RPMI8226 (cell line): ENCODE results near the gene RARS2.
"Not testable (repeated sequence)": the region's sequence is repeated elsewhere in the genome, so short reads cannot be mapped to it uniquely, and the experiment has no call there.

ENCODE experiments used
- DNase-seq: peaks from one replicate; pipeline ENCODE4 v3.0.0-alpha.2; 2015

The RARS2 gene, protein sequence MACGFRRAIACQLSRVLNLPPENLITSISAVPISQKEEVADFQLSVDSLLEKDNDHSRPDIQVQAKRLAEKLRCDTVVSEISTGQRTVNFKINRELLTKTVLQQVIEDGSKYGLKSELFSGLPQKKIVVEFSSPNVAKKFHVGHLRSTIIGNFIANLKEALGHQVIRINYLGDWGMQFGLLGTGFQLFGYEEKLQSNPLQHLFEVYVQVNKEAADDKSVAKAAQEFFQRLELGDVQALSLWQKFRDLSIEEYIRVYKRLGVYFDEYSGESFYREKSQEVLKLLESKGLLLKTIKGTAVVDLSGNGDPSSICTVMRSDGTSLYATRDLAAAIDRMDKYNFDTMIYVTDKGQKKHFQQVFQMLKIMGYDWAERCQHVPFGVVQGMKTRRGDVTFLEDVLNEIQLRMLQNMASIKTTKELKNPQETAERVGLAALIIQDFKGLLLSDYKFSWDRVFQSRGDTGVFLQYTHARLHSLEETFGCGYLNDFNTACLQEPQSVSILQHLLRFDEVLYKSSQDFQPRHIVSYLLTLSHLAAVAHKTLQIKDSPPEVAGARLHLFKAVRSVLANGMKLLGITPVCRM

DNA sequence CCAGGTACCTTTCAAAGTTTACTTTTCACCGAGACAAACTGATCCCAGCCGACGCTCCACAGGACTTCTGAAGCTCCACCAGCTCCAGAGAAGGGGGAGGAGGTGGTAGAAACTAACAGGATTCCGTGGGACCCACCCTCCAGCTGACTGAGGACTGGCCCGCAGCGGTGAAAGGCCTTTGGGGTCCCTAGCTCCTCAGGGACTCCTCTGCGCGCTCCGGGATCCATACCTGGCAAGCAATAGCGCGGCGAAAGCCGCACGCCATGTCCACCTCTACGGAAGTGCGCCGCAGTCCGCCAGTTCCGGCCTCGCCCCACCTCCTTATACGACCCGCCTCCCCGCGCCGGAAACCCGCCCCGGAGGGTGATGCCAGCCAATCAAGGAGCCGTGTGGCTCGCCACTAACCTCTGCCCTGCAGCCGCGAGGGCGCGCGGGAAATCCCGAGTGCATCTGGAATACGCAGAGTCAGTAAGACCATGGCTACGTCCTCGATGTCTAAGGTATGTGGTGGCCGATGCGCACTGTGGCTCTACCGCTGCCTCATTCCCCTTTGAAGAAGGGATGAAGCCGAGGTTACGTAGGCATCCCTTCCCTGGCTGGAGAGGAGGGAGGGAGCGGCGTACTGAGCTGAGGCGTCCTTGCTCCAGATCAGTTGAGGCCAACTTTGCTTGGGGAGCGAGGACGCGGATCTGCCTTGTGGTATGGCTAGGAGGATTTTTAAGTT is at the start of gene RARS2, which contains the start of gene ORC3:
Gene RARS2, minus strand, starts transcription at position 295 of the 724 bp plus-strand sequence. Its CDS starts 30 bp downstream, at position 265.
Gene ORC3, plus strand, starts transcription at position 443 of the 724 bp plus-strand sequence. Its CDS starts 34 bp downstream, at position 477.
- DNase-seq: peak; percentile 94

- DNase-seq: no peak
Observed at GRCh38 chr6:87639373-87639772, 49.6 kb upstream of the RARS2 start.

DNA sequence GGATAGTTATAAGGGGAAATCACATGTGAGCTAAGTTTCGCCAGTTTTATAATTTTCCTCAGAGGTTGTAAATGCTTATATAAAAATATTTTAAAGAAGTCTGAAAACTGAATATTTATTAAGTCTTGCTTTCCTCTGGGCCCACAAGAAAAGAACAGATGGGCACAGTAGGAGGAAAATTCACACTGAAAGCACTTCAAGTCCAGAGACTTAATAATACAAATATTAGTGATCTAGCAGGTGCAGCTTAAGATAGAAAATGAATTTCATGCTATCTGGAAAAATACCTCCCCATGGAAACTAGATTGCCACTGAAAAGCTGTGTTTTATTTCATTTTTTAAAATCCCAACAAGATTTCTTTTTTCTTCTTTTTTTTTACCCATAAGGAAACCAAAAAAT is 47.3 kb upstream of the RARS2 start:
- DNase-seq: no peak

DNA sequence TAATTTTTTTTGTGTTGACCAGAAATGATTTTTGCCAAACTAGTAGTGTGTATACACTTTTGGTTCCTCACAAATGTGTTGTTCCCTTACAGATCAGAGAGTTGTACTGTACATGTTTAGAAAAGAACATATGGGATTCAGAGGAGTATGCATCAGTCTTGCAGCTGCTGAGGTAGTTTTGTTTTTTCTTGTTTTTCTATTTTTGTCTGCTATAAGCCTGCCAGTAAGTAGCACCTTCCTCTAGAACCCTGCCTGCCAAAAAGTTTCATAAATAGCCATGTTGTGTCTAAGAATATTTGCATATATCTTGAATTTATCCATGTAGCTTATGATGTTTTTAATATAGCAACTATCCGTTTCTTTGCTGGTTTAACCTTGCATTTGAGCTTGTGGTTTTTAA is 46.5 kb upstream of the RARS2 start:
- DNase-seq: no peak

- no peak for DNase-seq
Observed at GRCh38 chr6:87633851-87634250, 44.1 kb upstream of the RARS2 start.

DNA sequence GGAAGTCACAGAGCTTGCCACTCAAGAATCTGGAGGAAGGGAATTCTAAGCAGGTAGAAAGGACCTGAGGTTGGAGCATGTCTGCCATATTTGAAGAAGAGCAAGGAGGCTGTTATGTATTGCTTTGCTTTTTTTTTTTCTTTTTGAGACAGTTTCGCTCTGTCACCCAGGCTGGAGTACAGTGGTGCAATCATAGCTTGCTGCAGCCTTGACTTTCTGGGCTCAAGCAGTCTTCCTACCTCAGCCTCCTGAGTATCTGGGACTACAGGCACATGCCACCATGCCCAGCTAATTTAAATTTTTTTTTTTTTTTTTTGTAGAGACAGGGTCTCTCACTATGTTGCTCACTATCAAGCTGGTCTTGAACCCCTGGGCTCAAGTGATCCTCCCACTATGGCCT is 41.0 kb upstream of the RARS2 start:
- DNase-seq: no peak

- no peak for DNase-seq
Observed at GRCh38 chr6:87628881-87629280, 39.1 kb upstream of the RARS2 start.

DNA sequence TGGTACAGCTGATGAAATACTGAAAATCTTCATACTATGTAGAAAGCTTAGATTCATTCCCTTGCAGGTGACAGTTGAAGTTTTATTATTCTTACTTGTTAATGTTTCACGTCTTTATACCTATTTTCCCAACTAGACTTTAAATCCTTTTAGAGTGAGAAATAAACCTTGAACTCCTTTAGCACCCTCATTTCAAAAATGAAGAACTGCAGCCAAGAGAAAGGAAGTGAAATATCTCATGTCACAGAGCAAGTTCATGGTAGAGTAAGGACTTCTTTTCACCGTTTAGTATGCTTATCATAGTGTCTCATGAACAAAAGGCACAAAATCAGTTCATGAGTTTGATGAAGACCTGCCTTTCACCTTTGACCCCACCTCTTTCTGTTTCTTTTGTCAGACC is 38.6 kb upstream of the RARS2 start:
- no peak for DNase-seq

- no peak for DNase-seq
Observed at GRCh38 chr6:87623248-87623647, 33.5 kb upstream of the RARS2 start.

DNA sequence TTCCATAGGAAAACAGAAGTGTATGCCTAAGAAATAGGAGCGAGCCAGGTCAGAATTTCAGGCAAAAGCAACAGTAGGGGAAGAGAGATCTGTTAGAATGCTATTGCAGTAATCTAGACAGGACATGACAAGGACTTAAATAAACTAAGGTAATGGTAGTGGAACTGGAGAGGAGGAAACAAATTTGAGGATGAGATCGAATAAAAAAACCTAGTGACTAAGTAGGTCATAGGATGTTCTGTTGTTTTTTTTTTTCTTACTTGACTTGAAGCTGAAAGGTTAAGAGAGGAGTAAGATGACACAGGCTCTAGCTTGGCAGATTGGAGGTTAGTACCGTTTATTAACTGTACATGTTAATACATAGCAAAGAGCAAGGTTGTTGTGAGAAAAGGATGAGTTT is 28.7 kb upstream of the RARS2 start:
- DNase-seq: no peak

- no peak for DNase-seq
Observed at GRCh38 chr6:87617405-87617804, 27.6 kb upstream of the RARS2 start.

- not testable (repeated sequence) for DNase-seq
Observed at GRCh38 chr6:87613018-87613417, 23.2 kb upstream of the RARS2 start.

- DNase-seq: no peak
Observed at GRCh38 chr6:87608802-87609201, 19.0 kb upstream of the RARS2 start.

- DNase-seq: no peak
Observed at GRCh38 chr6:87606199-87606598, 16.4 kb upstream of the RARS2 start.

DNA sequence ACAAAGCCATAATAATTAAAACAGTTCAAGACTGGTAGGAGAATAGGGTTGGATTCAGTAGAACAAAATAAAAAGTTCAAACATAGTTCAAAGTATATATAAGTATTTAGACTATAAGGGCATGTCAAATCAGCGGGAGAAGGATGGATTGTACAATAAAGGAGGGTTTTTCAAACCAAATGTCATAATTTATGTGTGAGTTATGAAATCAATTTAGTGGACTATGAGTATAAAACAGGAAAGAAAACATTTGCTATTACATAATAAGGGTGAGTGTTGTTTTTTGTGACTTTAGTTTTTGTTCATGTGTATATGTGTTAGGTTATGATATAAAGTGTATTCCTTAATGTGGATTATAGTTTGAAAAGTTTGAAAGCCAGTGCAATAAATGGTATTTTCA is 10.8 kb upstream of the RARS2 start:
- no peak for DNase-seq

DNA sequence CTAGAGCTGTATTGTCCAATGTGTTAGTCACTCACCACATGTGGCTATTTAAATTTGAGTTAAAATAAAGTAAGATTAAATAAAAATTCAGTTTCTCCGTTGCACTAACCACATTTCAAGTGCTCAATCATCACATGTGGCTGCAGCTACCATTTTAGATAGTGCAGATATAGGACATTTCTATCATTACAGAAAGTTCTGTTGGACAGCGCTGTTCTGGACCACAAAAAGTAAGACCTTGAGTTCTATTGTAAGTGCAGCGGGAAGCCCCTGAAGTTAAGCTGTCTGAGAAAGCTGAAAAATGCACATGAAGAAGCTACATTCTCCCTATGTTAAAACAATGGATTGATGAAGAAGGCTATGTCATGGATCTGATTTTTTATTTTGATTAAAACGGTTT is 1.2 kb upstream of the RARS2 start:
- no peak for DNase-seq

DNA sequence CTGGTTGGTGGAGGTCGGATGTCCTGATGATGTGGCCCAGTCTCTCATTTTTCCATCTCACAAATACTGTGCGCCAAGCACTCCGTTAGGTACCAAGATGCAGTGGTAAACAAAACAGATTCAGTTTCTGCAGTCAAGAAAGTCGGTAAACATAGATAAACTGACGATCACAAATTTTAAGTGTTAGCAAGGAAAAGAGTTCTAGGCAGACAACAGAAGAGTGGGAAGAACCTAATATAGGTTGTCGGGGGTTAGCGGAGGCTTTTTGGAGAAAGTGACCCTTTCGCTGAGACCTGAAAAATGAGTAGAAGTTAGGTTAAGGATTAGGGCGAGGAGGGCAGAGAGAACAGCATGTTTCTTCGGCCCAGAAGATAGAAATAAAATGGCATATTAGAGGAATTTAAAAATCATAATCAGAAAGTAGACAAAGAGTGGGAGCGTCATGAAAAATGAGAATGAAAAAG is 662 bp upstream of the RARS2 start:
- no peak for DNase-seq

DNA sequence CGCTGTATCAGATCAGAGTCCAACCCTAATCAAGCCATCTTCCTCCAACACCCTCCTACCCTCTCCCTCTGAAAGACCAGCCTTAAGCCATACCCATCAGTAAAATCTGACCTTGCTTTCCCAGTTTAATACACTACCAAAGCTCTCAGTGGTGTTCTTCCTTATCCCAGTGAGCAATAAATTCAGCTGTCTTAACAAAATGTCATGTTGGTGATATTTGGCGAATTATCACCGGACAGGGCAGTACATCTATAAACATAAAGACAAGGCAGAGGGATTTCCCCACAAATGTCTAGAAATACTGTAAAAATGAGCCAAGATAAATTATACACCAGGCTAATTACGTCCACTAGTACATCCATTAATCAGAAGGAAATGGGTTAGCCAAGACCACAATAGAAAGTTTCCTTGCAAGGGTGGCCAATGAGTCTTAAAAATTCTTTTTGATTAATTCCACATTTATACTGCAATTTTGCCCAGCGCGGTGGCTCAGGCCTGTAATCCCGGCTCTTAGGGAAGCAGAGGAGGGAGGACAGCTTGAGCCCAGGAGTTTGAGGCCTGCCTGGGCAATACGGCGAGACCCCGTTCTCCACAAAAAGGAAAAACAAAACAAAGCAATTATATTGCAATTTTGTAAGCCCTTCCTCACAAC is 905 bp downstream of the RARS2 start:
- no peak for DNase-seq

DNA sequence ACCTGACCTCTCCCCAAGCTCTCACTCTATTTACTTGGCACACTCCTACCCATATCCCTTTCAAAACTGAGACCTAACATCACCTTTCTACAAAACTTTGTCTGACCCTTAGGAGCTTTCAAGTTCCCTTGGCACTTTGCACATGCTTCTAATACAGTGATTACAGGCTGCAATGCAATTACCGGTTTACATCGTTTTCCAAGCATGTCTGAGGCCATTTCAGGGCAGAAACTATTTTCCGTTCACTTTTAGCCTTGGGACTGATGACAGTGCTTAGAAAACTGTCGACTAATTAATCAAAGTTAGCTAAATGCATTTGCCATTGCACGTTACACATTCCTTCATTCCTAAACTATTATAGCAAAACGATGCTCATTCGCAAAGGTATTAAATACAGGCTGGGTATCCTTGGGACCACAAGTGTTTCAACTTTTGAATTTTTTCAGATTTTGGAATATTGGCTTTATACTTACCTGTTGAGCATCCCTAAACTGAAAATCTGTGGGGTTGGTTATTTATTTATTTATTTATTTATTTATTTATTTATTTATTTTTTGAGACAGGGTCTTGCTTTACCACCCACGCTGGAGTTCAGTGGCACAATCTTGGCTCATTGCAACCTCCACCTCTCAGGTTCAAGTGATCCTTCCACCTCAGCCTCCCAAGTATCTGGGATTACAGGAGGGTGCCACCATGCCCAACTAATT is 3.3 kb downstream of the RARS2 start:
- no peak for DNase-seq

- no peak for DNase-seq
Observed at GRCh38 chr6:87583822-87584221, 6.0 kb downstream of the RARS2 start.

GRCh38 chr6:87575423-87575822 is 14.4 kb downstream of the RARS2 start:
- no peak for DNase-seq

GRCh38 chr6:87574237-87574804 is 15.5 kb downstream of the RARS2 start:
- peak; percentile 44 for DNase-seq
